GM04503 (cell line): Measurements from ENCODE around the gene AKR1B15.
"Not testable (repeated sequence)": the region's sequence is repeated elsewhere in the genome, so short reads cannot be mapped to it uniquely, and the experiment has no call there.

Experiments
- DNase-seq: peaks from one replicate; pipeline ENCODE4 v3.0.0-alpha.2; 2012; ENCODE audit warnings: low read depth

The AKR1B15 gene

DNA sequence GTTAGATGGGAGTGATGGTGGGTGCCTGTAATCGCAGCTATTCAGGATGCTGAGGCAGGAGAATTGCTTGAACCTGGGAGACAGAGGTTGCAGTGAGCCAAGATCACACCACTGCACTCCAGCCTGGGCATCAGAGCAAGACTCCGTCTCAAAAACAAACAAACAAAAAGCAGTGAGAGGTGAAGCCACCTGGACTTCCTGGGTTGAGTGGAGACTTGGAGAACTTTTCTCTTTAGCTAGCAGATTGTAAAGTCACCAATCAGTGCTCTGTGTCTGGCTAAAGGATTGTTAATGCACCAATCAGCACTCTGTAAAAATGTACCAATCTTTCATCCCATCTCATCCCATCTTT, 14.5 kb downstream of the AKR1B15 start:
- DNase-seq: not testable (repeated sequence)

DNA sequence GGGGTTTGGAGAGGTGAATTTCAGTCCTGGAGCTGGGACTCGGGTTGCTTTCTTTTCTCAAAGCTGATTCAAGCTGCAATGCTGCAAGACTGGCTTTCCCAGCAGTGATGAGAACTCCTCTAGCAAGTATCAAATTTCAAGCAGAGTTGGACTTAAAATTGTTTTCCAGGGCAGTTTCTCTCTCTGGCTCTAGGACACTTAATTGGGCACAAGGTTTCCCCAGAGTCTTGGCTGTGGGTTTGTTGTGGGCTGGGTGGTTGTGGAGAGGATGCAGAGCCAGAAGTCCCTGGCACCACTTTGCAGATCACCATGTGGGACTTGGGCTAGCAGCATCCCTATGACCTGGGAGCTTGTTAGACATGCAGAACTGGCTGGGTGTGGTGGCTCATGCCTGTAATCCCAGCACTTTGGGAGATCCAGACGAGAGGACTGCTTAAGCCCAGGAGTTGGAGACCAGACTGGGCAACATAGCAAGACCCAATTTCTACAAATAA, 16.8 kb downstream of the AKR1B15 start:
- no peak for DNase-seq

DNA sequence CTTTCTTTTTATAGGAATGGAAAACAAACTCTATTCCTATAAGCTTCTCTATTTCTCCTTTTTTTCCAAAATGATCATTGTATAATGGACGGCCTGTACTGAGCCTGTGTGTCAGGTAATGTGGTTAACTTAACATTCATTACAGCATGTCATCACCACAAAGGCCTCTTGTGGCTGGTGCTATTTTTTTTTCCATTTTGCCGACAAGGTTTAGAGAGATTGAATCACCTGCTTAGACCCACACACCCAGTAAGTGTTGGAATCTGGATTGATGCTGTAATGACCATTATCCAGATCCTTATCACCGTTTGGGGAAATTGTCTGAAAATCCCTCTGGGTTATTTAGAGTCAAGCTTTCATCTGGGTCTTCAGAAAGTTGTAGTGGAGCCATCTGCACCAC, 18.5 kb downstream of the AKR1B15 start:
- DNase-seq: no peak

DNA sequence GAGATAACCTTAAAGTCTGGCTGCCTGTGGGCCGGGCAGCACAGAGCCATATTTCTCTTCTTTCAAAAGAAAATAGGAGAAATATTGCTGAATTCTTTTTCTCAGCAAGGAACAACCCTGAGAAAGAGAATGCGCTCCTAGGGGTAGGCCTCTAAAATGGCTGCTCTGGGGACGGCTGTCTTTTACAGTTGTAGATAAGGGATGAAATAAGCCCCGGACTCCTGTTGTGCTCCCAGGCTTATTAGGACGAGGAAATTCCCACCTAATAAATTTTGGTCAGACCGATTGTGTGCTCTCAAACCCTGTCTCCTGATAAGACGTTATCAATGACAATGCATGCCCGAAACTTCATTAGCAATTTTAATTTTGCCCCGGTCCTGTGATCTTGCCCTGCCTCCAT, 21.1 kb downstream of the AKR1B15 start:
- DNase-seq: not testable (repeated sequence)

DNA sequence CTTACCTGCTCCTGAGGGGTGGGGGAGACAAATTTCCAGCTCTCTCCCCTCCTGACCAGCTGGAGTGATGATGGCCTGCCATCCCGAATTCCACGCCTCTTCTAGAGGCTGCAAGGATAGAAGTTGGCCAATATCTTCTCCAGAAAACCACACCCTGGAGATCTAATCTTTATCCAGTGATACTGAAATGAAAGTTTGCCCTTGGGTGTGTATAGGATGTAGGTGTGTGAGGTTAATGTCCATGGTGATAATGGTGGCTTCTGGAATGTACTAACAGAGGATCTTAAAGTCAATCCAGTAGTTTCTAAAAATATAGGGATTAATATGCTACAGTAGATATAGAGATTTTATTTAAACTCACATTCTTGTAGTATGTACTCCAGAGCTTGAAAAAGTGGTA, 22.2 kb downstream of the AKR1B15 start:
- DNase-seq: no peak

DNA sequence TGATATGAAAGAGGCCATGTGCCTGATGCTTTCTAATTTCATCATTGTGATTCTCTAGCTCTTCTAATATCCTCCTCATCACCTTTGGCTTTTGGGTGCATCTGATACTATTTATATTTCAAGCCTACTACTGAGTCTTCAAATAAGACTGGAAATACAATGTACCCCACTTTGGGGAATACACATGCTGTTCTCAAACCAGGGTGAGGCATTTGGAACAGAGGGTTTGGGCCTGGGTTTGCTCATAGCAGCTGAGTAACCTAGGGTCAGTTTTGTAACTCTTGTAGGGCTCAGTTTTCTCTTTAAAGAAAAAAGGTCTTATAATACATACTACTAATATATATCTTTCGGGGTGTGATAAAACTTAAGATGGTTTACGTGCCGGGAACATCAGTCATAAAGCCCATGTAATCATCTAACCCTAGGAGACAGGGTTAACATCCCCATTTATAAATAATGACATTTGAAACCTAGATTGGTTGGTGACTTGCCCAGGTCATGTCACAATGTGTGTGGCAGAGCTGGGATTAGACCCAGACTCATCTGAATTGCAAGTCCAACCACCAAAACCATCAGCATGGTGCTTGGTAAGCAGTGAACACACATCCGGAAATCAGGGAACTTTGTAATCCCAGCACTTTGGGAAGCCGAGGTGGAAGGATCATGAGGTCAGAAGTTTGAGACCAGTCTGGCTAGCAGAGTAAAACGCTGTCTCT, 23.0 kb downstream of the AKR1B15 start:
- no peak for DNase-seq

DNA sequence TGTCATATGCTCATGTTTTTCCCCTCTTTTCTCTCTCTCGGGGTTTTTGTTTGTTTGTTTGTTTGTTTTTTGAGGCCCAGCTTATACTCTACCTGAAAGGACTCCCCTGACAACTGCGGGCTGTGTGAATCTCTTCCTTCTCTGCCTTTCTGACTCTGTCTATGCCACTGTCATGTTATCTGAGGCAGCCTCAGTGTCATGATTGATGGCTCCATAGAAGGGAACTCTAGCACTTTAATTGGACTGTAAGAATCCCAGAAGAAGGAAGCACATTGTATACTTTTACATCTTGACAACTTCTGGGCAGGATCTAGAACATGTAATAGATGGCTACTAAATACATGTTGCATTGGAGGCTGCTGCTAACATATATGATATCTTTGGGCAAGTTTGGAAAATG, 25.4 kb downstream of the AKR1B15 start:
- DNase-seq: no peak

DNA sequence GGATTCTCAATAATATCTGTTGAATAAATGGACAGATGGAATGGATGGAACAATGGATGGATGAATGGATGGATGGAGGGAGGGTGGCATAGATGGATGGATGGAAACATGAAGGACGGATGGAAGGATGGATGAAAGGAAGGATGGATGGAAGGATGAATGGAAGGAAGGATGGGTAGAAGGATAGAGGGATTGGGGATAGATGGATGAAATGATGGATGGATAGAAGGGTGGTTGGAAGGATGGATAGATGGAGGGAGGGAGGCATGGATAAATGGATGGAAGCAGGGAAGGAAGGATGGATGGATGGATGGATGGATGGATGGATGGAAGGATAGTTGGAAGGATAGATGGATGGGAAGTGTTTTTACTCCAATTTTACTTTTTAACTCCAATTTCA, 35.4 kb downstream of the AKR1B15 start:
- no peak for DNase-seq

DNA sequence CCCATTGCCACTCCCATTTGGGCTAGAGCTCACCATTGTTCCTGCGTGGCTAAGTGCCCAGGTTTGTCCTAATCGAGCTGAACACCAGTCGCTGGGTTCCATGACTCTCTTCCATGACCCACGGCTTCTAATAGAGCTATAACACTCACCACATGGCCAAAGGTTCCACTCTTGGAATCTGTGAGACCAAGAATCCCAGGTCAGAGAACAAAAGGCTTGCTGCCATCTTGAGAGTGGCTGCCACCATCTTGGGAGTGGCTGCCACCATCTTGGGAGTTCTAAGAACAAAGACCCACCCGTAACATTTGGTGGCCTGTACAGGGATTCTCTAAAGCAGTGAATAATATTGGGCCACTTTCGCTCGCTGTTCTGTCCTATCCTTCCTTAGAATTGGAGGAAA, 37.0 kb downstream of the AKR1B15 start:
- DNase-seq: no peak

DNA sequence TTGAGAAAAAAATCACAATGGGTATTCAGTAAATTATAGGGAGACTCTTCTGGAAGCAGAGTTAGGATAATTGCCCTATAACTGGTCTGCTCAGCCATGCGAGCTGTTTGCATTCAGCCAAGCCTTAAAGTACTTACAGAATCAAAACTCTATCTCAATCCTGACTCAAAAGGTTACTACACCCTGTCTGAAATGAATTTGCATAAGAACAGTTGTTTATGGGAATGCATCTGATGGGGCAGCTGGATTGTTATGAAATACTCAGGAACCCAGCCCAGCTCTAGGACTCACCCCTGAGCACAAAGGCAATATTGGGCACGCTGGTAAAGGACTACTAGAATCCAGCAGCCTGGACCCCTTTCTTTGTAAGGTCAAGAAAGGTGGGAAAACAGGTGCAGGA, 38.8 kb downstream of the AKR1B15 start:
- no peak for DNase-seq

DNA sequence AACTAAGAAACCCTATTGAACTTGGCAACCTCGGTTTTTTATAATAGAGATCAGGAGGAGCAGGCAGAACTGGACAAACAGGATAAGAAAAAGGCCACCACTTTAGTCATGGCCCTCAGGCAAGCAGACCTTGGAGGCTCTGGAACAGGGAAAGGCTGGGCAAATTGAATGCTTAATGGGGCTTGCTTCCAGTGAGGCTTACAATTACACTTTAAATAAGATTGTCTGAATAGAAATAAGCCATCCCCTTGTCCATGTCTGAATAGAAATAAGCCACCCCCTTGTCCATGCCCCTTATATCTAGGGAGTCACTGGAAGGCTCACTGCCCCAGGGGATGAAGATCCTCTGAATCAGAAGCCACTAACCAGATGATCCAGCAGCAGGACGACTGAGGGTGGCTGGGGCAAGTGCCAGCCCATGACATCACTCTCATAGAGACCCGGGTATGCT, 40.6 kb downstream of the AKR1B15 start:
- DNase-seq: no peak

DNA sequence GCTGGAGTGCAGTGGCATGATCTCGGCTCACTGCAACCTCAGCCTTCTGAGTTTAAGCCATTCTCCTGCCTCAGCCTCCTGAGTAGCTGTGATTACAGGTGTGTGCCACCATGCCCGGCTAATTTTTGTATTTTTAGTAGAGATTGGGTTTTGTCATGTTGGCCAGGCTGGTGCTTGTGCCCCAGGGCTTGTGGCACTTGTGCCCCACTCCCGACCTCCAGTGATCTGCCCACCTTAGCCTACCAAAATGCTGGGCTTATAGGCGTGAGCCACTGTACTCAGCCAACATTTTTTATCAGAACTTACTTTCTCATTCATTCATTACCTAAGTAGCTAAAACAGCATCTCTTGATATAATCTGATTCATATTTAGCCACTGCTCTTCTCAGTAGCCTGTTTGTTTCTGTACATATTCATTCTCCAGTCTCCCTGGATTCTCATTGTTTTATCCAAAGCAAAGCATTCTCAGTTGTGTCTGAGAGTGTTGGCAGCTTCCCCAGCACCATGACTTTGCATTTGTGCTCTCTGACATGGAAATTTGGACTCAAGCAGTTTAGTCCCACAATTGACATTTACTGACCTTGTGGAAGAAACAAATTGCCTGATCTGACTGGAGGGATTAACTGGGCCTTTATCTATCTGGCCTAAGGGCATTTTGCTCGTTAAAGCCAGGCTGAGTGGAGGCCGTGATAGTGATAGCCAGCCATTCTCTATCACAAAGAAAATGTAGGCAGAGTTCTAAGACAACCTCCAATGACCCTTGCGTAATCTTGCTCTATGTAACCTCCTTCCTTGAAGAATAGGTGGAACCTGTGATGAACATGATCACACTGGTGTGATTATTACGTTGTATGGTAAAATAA, 44.9 kb downstream of the AKR1B15 start:
- DNase-seq: peak; percentile 95

DNA sequence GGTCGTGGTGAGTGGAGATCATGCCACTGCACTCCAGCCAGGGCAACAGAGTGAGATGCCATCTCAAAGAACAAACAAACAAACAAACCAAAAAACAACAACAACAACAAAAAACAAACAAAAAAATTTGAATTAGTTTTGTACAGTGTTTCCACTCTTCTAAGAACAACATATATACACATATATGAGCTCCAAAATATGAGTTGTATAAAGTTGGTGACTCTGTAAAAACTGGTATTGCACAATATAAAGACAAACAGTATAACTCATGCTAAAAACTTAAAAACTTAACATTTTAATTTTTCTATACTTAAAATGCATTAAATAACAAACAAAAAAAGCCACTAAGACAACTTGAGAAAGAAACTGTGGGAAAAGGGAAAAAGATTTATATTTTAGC, 46.0 kb downstream of the AKR1B15 start:
- DNase-seq: no peak

DNA sequence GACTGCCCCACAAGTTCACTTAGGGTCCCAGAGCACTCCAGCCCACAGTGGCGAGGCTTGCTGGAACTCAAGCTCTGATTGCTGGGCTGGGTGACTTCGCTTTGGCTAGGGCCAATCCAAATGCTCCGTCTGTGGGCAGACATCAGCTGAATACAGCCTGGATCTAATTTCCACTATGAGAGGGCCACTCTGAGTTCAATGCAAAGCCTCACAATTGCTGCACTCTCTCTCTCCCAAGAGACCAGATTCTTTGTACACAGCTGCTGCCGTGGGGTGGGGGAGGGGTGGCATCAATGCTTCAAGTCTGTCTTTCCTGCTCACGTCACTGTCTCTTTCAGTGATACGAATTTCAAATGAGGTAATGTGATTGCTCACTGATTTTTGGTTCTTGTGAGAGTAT, 50.5 kb downstream of the AKR1B15 start:
- no peak for DNase-seq

DNA sequence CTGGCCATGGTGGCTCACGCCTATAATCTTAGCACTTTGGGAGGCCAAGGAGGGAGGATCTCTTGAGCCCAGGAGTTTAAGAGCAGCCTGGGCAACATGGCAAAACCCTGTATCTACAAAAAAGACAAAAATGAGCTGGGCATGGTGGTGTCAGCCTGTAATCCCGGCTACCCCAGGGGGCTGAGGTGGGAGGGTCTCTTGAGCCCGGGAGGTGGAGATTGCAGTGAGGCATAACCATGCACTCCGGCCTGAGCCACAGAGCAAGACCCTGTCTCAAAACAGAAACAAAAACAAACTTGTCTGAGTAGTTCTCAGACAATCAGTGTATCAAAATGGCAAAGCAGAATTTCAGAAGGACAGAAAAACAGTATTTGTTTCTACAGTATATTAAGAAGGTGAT, 52.5 kb downstream of the AKR1B15 start:
- no peak for DNase-seq

DNA sequence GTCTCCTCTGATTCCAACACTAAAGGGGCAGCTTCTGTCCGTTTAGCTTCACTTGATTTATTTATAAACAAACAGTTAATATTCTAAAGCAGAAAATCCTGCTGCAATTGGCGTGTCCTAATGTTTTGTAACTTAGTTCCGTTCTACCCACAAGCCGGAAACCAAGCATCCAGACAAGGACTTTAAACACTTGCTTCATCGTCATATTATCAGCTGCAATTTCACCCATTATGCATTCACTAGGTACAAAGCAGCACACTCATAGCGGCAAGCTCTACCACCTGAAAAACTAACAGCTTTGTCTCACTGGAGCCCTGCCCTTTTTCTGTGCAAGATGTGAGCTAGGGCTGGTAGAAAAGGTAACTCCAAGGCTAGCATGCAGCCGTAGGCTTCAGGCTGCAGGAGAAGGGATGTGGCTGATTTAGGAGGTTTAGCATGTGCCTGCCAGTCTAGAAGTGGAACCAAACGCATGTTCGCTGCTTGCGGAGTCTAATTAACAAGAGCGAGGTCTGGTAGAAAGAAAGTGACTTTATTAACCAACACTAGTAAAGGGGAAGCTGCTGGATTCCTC, 54.1 kb downstream of the AKR1B15 start:
- DNase-seq: no peak

DNA sequence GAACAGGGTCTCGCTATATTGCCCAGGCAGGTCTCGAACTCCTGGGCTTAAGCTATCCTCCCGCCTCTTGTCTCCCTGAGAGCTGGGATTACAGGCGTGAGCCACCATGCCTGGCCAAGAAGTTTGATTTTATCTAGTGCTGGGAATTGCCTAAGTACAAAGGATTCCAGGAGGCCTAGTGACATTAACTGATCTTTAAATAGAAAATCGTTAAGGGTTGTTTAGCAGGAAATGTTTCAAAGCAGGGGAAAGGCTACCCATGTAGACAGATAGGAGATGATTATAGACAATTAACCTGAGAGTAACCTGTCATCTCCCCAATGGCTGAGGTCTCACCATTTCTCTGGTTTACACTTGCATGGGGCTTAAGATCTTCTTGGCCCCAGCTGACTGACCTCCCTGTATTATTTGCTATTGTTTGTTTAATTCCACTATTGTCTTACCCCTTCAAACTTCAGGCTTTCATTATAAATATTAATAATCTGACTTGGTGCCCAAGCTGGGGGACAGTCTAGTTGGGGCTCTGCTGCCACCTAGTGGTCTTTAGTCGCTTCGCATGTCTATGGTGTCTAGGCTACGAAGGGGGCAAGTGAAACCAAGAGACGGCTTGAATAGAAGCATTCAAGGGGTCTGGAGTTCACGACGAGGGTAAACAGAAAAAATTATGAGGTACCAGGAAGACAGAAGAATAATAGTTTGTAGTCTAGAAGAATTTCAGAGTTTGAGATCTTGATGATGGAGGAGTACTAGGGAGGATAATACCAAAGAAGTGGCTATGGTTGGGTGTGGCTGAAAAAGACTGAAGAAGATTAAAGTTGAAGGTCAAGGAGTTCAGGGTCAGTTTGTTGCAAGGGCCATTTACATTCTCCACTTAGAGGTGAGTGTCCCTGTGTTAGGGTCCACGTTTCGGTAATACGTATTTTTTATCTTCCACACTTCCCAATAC, 57.3 kb downstream of the AKR1B15 start:
- DNase-seq: no peak

DNA sequence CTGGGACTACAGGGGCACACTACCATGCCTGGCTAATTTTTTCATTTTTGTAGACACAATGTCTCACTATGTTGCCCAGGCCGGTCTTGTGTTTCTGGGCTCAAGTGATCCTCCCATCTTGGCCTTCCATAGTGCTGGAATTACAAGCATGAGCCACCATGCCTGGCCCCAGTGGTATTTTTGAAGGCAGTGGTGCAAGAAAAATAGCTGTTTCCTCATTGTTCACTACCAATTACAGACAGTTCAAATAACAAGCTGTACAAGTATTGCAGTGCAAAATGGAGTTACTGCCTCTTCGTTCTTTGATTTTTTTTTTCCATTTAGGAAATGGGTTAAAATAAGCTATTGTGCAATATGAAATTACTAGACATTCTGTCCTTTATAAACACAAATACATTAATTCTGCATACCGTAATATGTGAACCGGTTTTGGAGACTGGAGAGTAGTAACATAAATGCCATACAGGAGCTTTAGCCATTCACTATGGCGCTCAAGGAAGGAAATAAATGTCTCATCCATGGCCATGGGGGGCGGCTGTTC, 62.8 kb downstream of the AKR1B15 start:
- no peak for DNase-seq

DNA sequence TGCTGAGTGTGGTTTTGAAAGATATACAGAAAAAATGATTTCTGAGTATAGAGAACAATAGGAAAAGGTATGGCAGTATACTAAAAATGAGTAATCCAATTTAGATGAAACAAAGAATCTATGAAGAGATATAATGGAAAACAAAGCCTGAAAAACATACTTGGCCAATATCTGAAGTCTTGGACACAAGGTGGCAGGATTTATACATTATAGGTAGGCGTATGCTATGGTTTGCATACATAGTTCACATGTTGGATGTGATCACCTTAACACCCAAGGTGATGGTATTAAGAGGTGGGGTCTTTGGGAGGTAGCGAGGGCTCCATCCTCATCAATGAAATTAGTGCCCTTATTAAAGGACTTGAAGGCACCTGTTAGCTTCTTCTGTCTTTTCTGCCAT, 63.3 kb downstream of the AKR1B15 start:
- no peak for DNase-seq

DNA sequence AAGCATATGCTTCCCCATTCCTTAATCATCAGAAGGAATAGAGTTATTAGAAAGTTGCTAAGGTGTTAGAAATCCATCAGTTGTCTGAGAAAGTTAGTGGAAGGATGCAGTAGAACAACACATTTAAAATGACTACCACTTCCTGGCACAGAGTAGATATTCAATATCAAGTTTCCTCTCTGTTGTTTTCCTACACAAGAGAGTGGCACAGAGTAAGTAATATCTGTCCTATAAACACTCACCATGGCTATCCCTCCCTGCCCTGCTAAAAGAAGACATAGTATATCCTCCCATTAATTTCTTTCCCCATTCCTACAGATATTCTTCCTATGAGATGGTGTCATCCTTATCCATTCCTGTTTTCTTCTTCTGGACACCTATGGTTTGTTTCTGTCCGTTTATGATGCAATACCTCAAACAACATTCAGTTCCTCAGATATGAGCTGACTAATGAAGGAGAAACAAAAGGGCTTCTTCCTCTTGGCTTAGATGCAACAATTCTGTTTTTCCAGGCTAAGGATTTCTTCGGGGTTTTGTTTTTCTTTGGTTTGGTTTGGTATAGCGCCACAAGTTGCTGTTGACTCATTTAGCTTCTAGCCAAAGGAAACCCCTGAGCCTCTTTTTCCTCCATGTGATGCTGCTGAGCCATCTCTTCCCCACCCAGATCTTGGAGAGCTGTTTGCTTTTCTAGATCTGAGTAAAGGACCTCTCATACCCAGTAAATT, 64.9 kb downstream of the AKR1B15 start:
- peak; percentile 98 for DNase-seq

DNA sequence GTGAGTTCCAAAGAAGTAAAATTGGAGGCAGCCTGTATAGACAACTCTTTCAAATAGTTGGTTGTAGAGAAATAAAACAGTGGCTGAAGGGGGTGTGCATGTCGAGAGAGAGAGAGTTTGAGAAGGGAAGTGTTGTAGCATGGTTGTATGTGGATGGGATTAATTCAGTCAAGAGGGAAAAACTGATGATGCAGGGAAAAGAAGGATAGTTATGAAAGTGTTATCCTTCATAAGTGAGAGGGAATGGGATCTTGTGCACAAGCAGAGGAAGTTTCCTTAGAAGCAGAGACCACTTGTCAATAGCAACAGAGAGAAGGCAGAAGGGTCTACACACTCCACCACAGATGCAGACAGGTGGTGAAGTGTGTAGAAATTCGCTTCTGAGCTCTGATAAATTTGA, 67.7 kb downstream of the AKR1B15 start:
- DNase-seq: no peak
